Measurements from ENCODE around the gene TMEM237. TPM values are rescaled to one million over a fixed set of nuclear protein-coding genes. Genes with fewer than 3 reads are reported as not detected.
A peak's percentile ranks its signal among the peaks of the same experiment; 100 is the strongest.

TMEM237 gene
- total and polyA plus RNA-seq, 12 donors: 12.3 to 109 (median 33.6) TPM

GRCh38 chr2:201644001-201644400, 698 bp upstream of the TMEM237 start:
- peak overlapping the region in 2 of 4 donors; percentile 10 to 95 for H3K4me3 ChIP-seq
- peak in 1 of 2 donors; percentile 68 for TF ChIP-seq POLR2A (IDR thresholded peaks at IDR 0.05)
- TF ChIP-seq, protein P1, sequence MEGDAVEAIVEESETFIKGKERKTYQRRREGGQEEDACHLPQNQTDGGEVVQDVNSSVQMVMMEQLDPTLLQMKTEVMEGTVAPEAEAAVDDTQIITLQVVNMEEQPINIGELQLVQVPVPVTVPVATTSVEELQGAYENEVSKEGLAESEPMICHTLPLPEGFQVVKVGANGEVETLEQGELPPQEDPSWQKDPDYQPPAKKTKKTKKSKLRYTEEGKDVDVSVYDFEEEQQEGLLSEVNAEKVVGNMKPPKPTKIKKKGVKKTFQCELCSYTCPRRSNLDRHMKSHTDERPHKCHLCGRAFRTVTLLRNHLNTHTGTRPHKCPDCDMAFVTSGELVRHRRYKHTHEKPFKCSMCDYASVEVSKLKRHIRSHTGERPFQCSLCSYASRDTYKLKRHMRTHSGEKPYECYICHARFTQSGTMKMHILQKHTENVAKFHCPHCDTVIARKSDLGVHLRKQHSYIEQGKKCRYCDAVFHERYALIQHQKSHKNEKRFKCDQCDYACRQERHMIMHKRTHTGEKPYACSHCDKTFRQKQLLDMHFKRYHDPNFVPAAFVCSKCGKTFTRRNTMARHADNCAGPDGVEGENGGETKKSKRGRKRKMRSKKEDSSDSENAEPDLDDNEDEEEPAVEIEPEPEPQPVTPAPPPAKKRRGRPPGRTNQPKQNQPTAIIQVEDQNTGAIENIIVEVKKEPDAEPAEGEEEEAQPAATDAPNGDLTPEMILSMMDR (IDR thresholded peaks at IDR 0.05): no peak
- peak overlapping the region; percentile 46 to 96 (median 94) for H3K27ac ChIP-seq
- H3K27me3 ChIP-seq: no peaks in the 10 kb centered on the region
- H3K9me3 ChIP-seq (replicated peaks in 1 of 3): no peaks in the 10 kb centered on the region
- peak in 6 of 7 donors; percentile 41 to 70 (median 54) for DNase-seq
- WGBS, 4 donors: 23 to 39% (median 28%) methylated on average over 8 of the region's 8 CpGs
- H3K36me3 ChIP-seq (replicated peaks in 1 of 2): no peaks in the 10 kb centered on the region
- H3K4me1 ChIP-seq (replicated peaks in 1 of 2): peaks cover 5 to 20% of the 10 kb centered on the region in 2 donors
- intact Hi-C loops (cut with DNase I): loop anchor here in 1 of 2 donors (10.0 kb wide), 1 partner anchor 169 kb away; no protein-coding TSS in a partner anchor

DNA sequence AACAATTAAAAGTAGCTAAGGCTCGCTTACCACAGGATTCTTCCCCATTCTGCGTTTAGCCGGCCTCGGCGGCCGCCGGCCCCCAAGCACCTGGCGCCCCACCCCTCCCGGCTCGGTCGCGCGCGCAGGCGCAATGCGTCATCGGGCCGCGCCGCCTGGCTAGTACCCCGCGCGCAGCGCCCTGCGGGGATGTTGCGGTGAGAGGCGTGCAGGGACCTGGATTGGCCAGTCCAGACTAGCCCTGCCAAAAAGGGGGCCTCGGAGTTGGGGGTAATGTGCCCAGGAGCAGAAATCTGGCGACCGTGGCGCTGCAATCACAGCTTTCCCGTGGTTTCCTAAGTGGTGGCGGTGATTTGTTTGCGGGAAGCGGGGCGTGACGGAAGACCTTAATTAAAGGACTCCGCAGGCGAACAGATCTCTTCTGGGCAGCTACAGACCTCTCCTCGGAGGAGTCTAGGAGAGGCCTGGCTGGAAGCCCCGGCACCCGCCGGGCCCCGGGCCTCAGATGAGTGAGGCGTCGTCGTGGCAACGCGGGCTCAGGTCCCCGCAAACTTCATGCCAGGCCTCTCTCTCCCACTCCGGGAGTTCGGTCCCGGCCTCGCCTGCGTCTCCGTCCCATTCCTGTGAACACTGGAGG, 606 bp downstream of the TMEM237 start:
- H3K4me1 ChIP-seq (replicated peaks in 1 of 2): peaks cover 5 to 20% of the 10 kb centered on the region in 2 donors
- 0 to 1% (median 0%) methylated on average over 9 to 56 of the region's 56 CpGs for WGBS, 4 donors
- no peaks in the 10 kb centered on the region for H3K9me3 ChIP-seq (replicated peaks in 1 of 3)
- H3K27me3 ChIP-seq: no peaks in the 10 kb centered on the region
- peak overlapping the region; percentile 47 to 96 (median 94) for H3K27ac ChIP-seq
- H3K4me3 ChIP-seq: peak overlapping the region; percentile 41 to 95 (median 63)
- peak; percentile 73 to 91 (median 83) for DNase-seq
- intact Hi-C loops (cut with DNase I): loop anchor here in 1 of 2 donors (10.0 kb wide), 1 partner anchor 168 kb away; no protein-coding TSS in a partner anchor
- peaks cover 0 to 10% of the 10 kb centered on the region in 2 donors for H3K36me3 ChIP-seq (replicated peaks in 1 of 2)
- TF ChIP-seq, protein P1 (IDR thresholded peaks at IDR 0.05): no peak
- TF ChIP-seq POLR2A (IDR thresholded peaks at IDR 0.05): peak; percentile 65 to 90

DNA sequence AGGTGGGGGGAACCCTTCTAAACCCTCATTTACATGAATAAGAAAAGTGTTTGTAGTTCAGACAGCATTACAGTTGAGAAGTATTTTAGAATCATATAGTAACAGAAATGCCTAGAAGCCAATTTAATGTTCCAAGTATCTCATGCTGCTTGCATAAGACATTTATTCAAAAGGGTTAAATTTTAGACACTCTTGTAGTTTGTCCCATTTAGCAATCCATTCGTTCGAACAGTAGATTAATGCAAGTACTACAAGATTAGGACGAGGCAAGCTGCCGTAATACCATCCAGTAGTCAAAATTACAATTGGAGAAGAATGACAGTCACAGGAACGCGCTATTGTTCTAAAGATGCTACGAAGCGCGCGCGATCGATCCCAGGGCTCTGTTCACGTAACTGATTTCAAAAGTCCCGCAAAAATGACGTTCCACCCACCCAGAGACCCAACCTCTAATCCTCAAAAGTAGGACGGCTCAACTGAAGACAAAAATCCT, 1.2 kb downstream of the TMEM237 start:
- no peak for TF ChIP-seq POLR2A (IDR thresholded peaks at IDR 0.05)
- TF ChIP-seq, protein P1 (IDR thresholded peaks at IDR 0.05): no peak
- no peaks in the 10 kb centered on the region for H3K9me3 ChIP-seq (replicated peaks in 1 of 3)

DNA sequence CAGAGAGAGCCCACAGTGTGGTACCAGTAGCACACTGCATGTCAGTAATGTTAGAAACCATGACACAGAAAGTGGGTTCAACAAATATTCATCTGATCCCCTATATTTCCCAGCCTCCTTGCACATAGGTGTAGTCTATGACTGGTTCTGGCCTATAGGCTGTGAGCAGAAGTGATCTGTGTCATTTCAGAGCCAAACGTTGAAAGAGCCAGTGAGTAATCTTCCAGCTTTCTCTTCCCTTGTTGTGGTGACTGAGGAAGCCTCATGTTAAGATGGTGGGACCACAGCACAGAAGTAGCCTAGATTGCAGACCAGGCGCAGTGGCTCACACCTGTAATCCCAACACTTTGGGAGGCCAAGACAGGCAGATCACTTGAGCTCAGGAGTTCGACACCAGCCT, 4.1 kb downstream of the TMEM237 start:
- H3K9me3 ChIP-seq (replicated peaks in 1 of 3): no peaks in the 10 kb centered on the region
- intact Hi-C loops (cut with DNase I): no loop called here
- no peak overlapping the region for H3K4me3 ChIP-seq
- TF ChIP-seq, protein P1 (IDR thresholded peaks at IDR 0.05): no peak
- TF ChIP-seq POLR2A (IDR thresholded peaks at IDR 0.05): no peak
- no peak overlapping the region for H3K27ac ChIP-seq
- peaks cover under 1 to 18% of the 10 kb centered on the region in 2 donors for H3K4me1 ChIP-seq (replicated peaks in 1 of 2)
- peaks cover 0 to 21% of the 10 kb centered on the region in 2 donors for H3K36me3 ChIP-seq (replicated peaks in 1 of 2)
- H3K27me3 ChIP-seq: no peaks in the 10 kb centered on the region
- WGBS, 4 donors: 79 to 100% (median 84%) methylated on average over 2 to 3 of the region's 3 CpGs
- no peak for DNase-seq

More for the DNA sequence above, 1.2 kb downstream of the TMEM237 start:
- H3K4me1 ChIP-seq (replicated peaks in 1 of 2): peaks cover 5 to 20% of the 10 kb centered on the region in 2 donors
- H3K27me3 ChIP-seq: no peaks in the 10 kb centered on the region
- intact Hi-C loops (cut with DNase I): loop anchor here in 1 of 2 donors (10.0 kb wide), 1 partner anchor 167 kb away; no protein-coding TSS in a partner anchor
- 0 to 2% (median 1%) methylated on average over 12 to 16 of the region's 16 CpGs for WGBS, 4 donors
- peaks cover 0 to 11% of the 10 kb centered on the region in 2 donors for H3K36me3 ChIP-seq (replicated peaks in 1 of 2)
- peak overlapping the region; percentile 47 to 96 (median 94) for H3K27ac ChIP-seq
- H3K4me3 ChIP-seq: peak overlapping the region; percentile 41 to 95 (median 63)
- peak in 1 of 7 donors; percentile 60 for DNase-seq
